SKM-1 (cell line): ENCODE measurements around the gene SLC25A44.

Source experiments
- DNase-seq: peaks from one replicate; lab custom pipeline; 2025; ENCODE audit not compliant: unreplicated experiment; lab: John Stamatoyannopoulos, UW

Gene SLC25A44

DNA sequence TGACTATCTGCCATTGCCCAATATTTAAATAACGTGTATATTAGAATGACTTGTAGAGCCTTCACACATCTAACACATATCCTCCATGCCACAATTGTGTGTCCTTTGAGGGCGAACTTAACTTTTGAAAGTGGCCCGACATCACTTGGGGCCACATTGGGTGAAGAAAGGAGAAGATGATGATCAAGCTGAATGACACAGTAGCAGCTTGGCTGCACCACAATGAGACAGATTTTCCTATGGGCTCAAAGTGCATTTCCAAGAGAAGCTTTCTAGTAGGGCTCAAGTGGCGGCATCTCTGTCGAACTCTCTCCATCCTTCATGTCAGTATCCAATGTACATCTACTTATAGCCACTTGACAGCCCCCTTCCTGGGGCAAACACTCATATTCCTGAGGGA is 44.3 kb downstream of the SLC25A44 start:
- no peak for DNase-seq

DNA sequence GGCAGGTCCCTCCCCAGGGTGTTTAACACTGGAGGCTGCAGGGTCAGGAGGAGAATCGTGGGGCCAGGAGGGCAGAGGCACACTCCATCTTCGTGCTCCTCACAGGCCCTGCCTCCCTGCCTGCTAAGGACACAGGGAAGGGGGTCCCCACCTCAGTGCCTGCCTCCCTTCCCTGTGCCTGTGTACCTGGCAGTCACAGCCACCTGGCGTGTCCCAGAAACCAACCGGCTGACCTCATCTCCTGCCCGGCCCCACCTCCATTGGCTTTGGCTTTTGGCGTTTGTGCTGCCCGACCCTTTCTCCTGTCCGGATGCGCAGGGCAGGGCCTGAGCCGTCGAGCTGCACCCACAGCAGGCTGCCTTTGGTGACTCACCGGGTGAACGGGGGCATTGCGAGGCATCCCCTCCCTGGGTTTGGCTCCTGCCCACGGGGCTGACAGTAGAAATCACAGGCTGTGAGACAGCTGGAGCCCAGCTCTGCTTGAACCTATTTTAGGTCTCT is 47.5 kb downstream of the SLC25A44 start:
- no peak for DNase-seq

DNA sequence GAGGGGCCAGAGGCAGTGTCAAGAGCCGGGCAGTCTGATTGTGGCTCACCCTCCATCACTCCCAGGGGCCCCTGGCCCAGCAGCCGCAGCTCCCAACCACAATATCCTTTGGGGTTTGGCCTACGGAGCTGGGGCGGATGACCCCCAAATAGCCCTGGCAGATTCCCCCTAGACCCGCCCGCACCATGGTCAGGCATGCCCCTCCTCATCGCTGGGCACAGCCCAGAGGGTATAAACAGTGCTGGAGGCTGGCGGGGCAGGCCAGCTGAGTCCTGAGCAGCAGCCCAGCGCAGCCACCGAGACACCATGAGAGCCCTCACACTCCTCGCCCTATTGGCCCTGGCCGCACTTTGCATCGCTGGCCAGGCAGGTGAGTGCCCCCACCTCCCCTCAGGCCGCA is 48.0 kb downstream of the SLC25A44 start, which contains the start of gene BGLAP:
Gene BGLAP (plus strand): TSS at position 259 of the 400 bp plus-strand sequence. CDS start 48 bp downstream, at position 307.
- DNase-seq: no peak

DNA sequence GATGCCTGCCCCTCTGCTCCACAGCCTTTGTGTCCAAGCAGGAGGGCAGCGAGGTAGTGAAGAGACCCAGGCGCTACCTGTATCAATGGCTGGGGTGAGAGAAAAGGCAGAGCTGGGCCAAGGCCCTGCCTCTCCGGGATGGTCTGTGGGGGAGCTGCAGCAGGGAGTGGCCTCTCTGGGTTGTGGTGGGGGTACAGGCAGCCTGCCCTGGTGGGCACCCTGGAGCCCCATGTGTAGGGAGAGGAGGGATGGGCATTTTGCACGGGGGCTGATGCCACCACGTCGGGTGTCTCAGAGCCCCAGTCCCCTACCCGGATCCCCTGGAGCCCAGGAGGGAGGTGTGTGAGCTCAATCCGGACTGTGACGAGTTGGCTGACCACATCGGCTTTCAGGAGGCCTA is 48.8 kb downstream of the SLC25A44 start:
- DNase-seq: no peak

DNA sequence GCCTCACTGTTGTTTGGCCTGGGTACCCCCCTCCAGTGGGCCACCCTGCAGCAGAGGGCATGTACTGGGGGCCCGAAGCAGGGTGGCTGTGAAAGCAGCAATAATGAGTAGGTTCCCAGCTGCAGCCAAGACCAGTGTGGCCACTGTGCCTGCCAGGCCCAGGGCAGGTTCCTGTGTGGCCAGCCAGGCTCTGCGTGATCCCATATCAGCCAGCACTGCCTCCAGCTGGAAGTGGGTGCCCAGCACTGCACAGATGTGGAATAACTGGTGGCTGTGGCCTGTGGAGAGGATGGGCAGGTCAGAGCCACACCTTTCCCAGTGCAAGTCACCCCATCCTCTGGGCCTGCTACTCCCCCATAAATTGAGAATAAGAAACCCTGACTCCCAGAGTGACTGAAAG is 50.2 kb downstream of the SLC25A44 start:
- no peak for DNase-seq

DNA sequence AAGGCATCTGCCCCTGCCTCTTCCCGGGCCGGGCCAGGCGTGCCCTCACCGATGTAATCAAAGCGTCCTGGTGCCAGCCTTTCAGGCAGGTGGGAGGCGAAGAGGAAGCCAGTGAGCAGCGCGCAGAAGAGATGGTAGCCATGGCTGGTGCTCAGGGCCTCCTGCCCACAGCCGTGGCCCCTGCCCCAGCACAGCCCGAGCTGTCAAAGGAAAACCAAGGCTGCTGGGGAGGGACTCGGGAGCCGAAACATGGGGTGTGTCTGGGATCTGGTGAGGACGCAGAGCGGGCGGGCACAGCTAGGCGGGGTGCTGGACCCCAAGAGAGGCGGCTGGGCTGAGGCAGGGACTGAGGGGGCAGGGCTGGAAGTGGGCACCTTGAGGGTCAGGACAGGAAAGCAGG is 50.8 kb downstream of the SLC25A44 start:
- no peak for DNase-seq

DNA sequence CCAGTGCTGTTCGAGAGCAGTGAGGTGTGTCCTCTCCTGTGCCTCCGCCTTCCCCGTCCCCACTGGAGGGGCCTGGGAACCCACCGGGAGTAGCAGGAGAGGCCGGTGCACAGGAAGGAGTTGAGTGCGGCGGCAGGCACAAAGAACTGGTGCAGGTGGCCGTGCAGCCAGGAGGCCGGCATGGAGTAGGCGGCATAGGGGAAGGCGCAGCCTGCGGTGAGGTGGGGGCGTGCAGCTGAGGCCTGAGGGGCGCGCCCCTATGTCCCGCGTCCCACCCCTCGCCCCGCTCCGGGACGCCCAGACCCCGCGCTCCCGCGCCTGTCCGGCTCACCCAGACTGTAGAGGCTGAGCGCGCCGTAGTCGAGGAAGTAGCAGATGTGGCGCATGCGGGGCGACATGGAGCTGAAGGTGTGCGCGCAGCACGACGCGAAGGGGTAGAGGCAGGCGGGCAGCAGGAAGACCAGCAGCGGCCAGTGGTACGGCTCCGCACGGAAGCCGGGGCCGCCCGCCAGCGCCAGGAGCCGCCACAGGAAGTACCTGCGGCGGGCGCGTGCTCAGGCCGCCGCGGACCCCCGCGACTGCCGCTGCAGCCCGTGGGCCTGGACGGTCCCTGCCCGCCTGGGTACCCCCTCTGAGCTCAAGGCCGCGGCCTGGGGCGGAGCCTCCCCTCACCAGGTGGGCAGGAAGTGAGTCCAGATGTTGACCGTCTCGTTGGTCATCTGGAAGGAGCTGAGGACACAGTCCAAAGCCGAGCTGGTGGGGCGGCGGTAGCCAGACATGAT is 51.7 kb downstream of the SLC25A44 start:
- DNase-seq: no peak

DNA sequence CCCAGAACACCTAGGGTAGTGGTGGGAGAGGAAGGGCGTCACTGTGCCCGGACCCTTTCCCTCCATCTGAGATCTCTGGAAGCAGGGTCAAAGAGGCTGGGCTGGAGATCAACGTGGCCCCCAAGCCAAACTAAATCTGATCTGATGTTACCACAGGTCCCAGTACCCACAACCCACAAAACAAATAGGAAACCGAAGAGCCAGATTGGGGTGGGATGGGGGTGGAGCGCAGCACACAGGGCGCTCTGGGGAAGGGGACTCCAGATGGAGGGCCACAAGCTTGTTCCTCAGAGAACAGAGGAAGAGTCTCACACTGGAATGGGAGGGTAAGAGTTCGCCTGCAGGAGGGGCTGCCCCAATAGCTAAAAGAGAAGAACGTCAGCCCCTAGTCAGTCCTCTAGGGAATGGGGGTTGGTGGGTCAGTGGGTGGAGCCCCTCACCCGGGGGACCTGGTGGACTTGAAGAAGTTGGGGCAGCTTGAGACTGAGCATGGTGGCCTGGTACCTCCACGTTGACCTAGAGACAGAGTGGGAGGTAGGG is 52.4 kb downstream of the SLC25A44 start:
- DNase-seq: no peak

DNA sequence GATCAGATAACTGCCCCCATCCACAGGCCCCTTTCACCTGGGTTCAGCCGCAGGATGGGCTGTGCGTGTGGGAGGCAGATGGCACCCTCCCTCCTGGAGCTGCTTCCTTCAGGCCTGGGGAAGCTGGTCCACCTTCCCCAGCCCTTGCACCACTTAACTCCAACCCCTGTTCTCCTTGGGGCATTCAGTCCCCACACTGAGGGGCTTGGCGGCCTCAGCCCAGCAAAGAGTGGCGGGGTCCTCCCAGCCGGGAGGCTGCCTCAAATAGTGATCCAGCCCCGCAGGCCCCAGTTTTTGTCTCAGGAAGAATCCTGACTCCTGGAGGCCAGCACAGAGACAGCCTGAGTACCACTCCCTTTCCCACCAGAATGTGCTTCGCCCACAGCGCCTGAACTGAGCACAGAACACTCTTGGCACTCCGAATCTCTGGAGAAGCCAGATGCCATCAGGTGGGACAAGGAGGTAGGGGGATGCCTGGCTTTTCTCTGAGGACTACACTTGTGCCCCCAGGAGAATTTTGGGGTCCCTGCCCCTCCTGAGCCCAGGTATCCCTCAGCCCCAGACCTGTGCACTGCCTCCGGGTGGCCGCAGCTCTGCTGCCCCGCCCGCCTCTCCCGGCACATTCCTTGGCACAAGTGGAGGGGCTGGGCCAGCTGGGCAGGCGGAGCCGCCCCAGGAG is 53.0 kb downstream of the SLC25A44 start:
- no peak for DNase-seq

DNA sequence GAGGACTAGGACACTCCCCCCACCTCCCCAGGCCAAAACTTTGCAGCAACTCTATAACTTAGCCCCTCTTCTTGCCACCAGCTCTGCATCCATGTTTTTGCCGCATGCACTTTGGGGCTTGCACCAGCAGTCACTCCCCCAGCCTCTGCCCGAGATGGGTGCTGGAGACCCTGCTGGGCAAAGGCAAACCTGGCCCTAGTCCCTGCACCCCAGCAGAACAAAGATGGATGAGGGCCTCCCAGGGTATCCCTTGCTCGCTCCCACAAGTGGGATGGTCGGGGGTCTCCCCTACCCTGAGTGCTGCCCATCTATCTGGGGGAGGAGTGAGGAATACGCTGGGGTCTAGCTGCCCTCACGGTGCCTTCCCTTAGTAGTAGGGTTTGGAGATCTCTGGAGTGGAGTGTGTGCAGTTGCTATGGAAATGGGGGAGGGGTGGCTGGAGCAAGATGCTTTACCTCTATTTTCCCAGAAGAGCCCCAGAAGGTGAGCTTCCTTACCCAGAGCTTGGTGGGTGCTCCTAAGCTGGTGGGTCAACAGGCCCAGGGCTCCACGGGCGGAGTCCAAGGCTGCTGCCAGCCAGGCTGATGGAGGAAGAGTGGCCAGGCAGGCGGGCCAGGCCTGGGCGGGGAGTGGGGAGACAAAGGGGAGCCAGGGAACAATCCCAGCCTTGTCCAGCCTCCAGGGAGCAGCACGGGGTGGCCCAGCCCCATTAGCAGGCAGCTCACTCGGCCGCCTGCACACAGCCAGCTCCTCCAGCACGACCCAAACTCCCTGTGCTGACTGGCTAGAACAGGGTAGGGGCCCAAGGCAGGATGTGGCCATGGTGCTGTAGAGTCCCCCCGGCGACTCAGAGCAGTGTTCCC is 53.8 kb downstream of the SLC25A44 start, which contains the start of gene PAQR6:
Gene PAQR6 (minus strand): TSS at position 597 of the 863 bp plus-strand sequence. CDS start 1,325 bp downstream, outside the sequence.
- DNase-seq: no peak

DNA sequence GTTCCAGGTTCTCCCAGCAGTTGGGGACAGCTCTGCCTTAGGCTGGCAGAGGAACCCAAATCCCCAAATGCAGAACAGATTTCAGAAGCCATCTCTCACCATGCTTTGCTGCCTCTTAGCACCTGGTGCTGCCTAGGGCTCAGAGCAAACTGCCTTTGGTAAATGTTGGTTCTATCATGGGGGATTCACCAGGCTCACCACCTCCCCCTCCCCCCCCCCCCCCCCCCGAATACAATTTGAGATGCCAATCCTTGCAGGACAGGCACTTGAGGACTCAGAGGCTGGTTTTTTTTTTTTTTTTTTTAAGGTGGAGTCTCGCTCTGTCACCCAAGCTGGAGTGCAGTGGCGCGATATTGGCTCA is 54.4 kb downstream of the SLC25A44 start:
- DNase-seq: no peak

DNA sequence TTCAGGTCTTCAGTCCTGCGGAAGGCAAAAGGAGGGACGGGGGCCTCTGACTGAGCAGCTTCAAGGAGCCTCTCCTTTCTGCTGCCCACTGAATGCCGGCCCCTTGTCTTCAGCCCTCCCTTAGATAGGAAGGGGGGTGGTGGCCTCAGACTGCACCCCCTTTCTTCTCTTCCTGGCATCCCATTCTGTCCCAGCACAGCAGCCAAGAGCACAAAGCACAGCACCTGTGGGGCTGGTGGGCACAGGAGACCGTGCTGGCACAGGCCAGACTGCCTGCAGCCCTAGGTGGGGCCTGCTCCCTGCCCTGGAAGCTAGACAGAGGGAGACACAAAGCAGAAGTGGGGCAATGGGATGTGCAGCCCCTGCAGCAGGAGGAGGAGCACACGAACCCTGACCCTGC is 55.7 kb downstream of the SLC25A44 start:
- DNase-seq: no peak

DNA sequence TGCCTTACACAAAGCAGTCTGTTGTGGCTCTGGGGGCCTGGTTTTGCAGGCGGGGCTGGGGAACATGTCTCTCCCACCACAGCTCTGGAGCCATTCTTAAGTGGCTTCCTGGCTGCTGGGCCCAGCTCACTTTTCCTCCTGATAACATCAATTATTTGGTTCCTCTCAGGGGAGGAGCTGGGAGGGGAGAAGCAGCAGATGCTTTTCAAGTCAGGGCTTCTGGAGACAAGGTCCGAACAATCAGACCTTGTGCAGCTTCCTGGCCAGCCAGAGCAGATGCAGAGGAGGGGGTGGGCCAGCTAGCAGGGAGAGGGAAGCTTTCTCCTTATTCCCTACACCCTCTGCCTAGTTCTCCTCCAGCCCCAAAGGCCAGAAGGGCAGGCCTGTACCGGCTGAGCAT is 57.6 kb downstream of the SLC25A44 start:
- no peak for DNase-seq

DNA sequence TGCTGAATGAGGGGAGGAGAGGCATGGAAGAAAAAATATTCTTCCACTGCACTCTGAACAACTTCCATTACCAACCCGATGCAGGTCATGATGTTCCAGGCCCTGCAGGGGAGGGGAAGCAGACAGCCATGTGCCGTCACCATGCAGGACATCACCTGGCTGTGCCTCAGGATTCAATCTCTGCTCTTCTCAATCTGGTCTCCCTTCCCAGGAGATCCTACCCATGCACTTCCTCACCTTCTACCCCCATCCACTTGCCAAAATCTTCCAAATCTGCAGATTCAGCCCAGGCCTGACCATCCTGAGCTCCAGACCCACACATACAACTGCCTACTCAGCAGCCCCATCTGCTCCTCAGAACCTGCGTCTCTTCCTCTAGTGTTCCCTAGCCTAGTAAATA is 59.7 kb downstream of the SLC25A44 start:
- DNase-seq: no peak

DNA sequence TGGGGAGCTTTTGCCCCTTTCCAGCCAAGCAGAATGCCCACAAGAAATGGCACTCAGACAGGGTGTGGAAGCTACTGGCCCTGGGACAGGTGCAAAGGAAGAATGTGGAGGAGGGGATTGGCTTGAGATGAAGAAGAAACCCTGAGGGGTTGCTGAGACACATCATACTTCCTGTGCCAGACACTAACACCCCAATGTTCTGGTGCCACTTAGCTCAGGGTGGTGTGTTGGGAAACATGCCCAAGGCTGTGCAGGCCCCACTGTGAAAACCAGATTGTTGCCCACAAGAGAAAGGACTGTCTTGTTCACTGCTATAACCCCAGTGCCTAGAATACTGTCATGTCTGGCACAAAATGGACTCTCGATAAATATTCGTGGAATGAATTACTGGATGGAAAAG is 63.8 kb downstream of the SLC25A44 start:
- no peak for DNase-seq

DNA sequence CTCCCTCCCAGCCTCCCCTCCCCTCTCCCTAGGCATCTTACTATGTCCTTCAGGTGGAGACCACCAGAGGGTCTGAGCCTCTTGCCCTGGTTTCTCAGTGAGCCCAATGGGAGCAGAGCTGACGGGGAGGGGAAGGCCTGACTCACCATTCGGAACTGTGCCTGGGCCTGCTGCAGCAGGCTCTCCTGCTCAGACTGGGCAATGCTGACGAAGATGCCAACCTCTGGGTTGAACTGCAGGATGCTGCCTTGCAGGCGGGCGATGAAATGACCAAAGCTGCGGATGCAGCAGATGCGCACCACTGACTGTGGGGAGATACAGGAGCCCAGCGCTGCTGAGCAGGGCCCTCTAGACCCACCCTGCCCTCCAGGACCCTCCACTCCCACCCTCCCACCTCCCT is 65.0 kb downstream of the SLC25A44 start:
- no peak for DNase-seq

DNA sequence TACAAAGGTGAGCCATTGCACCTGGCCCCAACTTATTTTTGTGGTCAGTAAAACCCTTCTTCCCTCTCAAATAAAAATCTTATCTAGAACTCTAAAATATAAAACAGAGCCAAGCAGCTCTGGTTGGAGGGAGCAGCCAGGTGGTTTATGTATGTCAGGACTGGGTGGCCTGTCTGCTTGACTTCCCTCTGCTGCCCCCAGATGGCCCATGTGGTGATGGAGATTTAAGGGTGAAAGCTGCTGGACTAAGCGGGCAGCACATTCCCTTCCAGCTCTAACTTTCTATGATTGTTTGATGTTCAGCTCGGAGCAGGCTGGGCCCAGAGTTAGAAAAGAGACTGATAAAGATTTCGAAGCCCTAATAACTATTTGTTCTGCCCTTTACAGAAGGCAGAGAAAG is 65.9 kb downstream of the SLC25A44 start:
- no peak for DNase-seq

DNA sequence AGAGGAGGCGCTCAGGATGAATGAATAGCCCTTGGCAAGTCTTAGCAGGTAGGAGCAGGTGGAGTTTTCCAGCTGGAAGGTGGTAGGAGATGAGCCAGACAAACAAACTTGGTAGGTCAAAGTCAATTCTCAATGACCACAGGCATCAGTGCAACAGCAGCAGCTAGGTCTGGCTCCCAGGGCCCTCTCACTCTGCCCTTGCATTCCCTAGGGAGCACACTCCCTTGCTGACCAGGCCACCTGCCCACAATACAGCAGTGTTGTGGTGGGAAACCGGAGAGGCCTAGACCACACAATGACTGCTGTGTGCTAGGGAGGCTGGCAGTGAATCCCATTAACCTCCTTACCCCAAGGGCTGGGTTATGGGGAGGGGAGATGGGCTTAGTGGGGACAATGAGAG is 67.0 kb downstream of the SLC25A44 start:
- DNase-seq: no peak
